ENCODE data around the gene FHIT. TPM values are rescaled to one million over a fixed set of nuclear protein-coding genes. Genes with fewer than 3 reads are reported as not detected.

Gene FHIT
- total and polyA plus RNA-seq, 2 experiments from 2014 or later = 0.22 to 0.90 TPM

DNA sequence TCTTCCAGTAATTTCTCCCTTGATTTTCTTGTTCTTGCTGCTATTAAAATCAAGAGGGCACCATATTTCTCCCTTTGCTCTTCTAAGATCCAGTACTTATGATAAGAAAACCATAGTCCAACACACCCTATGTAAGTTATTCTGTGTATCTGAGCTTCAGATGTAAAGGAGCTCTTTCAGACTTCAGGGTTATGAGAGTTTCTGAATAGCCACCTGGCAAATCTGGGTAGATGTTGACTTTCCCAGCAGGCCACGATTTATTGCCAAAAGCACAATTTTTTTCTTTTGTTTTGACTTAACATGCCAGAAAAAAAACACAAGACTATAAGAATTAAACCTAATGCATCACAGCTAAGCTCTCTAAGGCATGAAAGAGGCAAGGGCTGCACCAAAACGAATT is 1045.0 kb downstream of the FHIT start:
- Histone ChIP-seq H4K20me1 (ENCODE audit: insufficient read depth) (no peaks in the 10 kb centered on the region), H3K27ac (no peak overlapping the region), H3K4me3 (no peak overlapping the region), H3K9me2 (ENCODE audit: insufficient read depth) (no peaks in the 10 kb centered on the region), H3K4me2 (ENCODE audit: unreplicated experiment) (no peak overlapping the region), H3K9ac (no peak overlapping the region), H3K36me3 (ENCODE audit: low read depth) (no peaks in the 10 kb centered on the region), H3K79me2 (ENCODE audit: insufficient read depth) (no peaks in the 10 kb centered on the region), H3K27me3 (replicated peaks; ENCODE audit: insufficient read depth) (no peaks in the 10 kb centered on the region), H3F3A (ENCODE audit: insufficient read depth) (no peaks in the 10 kb centered on the region), H2AFZ (no peak overlapping the region), H3K4me1 (ENCODE audit: insufficient read depth) (no peaks in the 10 kb centered on the region), H3K9me3 (ENCODE audit: low read depth) (no peaks in the 10 kb centered on the region)
- in situ Hi-C loops (cut with MboI) = no loop called here
- no peak for DNase-seq
- WGBS, 2 experiments (ENCODE audit: low coverage in 1 of 2, low lambda C conversion rate in 2 of 2, missing lambda C conversion rate in 2 of 2) = 14 to 21% methylated on average over 2 of the region's 2 CpGs
- no peak for TF ChIP-seq EZH2phosphoT487 (IDR thresholded peaks at IDR 0.05; ENCODE audit: insufficient read depth, low read depth)
- no peak for TF ChIP-seq EZH2 (IDR thresholded peaks at IDR 0.05; ENCODE audit: insufficient read depth, poor library complexity, severe bottlenecking)

DNA sequence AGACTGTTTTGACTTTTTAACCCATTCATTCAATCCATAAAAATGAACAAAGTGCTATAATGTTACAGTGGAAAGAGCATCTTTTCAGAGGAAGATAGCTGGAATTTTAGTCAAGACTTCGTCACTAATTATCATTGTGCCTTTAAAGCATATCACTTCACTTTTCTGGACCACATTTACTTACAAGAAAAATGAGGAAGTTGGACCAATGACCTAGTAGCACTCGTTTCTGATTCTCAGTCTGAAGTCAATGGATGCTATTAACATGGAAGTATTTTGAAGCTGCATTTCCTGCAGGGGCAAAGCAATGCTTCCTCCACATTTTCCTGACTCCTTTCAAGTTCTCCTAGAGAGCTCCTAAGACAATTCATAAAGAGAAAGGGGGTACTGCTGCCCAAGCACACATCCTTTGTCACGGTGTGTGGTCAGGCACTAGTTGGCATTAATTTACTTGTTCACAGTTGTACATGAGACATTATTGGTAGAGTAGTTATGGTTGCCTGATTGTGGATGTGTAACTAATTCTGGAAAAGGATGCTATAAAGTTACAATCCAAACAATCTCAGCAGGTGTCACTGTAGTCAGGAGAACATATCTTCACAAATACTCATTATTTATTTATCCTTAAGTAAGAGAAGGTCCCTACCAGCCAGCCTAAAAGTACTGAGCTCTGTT is 1049.1 kb downstream of the FHIT start:
- H3K4me1 ChIP-seq (ENCODE audit: insufficient read depth) = no peaks in the 10 kb centered on the region
- WGBS, 2 experiments (ENCODE audit: low coverage in 1 of 2, low lambda C conversion rate in 2 of 2, missing lambda C conversion rate in 2 of 2) = 25 to 33% methylated on average over 3 of the region's 3 CpGs

DNA sequence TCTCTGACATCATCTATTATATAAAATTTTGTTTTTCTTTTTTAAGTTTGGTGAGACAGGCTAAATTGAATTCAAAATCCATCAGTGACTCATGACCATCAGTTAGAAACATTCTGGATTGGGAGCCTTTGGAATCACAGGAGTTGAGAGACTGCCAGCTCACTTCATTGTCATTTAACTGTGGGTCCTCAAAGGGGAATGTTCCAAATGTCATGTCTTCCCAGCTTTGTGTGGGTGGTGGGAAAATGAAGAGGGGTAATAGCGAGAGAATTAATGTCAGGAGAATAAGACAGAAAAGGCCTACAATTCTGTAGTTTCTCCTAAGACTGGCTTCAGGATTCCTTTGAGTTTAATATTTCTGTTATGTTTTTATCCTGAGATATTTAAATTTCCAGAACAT is 1051.9 kb downstream of the FHIT start:
- H3K9me3 ChIP-seq (ENCODE audit: low read depth) = no peaks in the 10 kb centered on the region
- H3K4me3 ChIP-seq = no peak overlapping the region
- no peaks in the 10 kb centered on the region for H3K27me3 ChIP-seq (replicated peaks; ENCODE audit: insufficient read depth)
- no peak overlapping the region for H2AFZ ChIP-seq
- H3K27ac ChIP-seq = no peak overlapping the region
- TF ChIP-seq EZH2phosphoT487 (IDR thresholded peaks at IDR 0.05; ENCODE audit: insufficient read depth, low read depth) (no peak), EZH2 (IDR thresholded peaks at IDR 0.05; ENCODE audit: insufficient read depth, poor library complexity, severe bottlenecking) (no peak)
- no peak overlapping the region for H3K4me2 ChIP-seq (ENCODE audit: unreplicated experiment)
- in situ Hi-C loops (cut with MboI) = no loop called here
- no peaks in the 10 kb centered on the region for H3K79me2 ChIP-seq (ENCODE audit: insufficient read depth)
- no peak overlapping the region for H3K9ac ChIP-seq
- H3K4me1 ChIP-seq (ENCODE audit: insufficient read depth) = no peaks in the 10 kb centered on the region
- no peaks in the 10 kb centered on the region for H3K9me2 ChIP-seq (ENCODE audit: insufficient read depth)
- DNase-seq = no peak
- H3K36me3 ChIP-seq (ENCODE audit: low read depth) = no peaks in the 10 kb centered on the region
- H4K20me1 ChIP-seq (ENCODE audit: insufficient read depth) = no peaks in the 10 kb centered on the region
- 0% methylated on average over 1 of the region's 1 CpG for WGBS, 2 experiments (ENCODE audit: low coverage in 1 of 2, low lambda C conversion rate in 2 of 2, missing lambda C conversion rate in 2 of 2)
- H3F3A ChIP-seq (ENCODE audit: insufficient read depth) = no peaks in the 10 kb centered on the region

More for the DNA sequence above, 1049.1 kb downstream of the FHIT start:
- Histone ChIP-seq H3K9ac (no peak overlapping the region), H3K36me3 (ENCODE audit: low read depth) (no peaks in the 10 kb centered on the region), H3K9me3 (ENCODE audit: low read depth) (no peaks in the 10 kb centered on the region), H3K27ac (no peak overlapping the region), H4K20me1 (ENCODE audit: insufficient read depth) (no peaks in the 10 kb centered on the region), H3K4me3 (no peak overlapping the region), H3F3A (ENCODE audit: insufficient read depth) (no peaks in the 10 kb centered on the region), H2AFZ (no peak overlapping the region), H3K9me2 (ENCODE audit: insufficient read depth) (no peaks in the 10 kb centered on the region), H3K27me3 (replicated peaks; ENCODE audit: insufficient read depth) (no peaks in the 10 kb centered on the region), H3K79me2 (ENCODE audit: insufficient read depth) (no peaks in the 10 kb centered on the region), H3K4me2 (ENCODE audit: unreplicated experiment) (no peak overlapping the region)
- no peak for TF ChIP-seq EZH2 (IDR thresholded peaks at IDR 0.05; ENCODE audit: insufficient read depth, poor library complexity, severe bottlenecking)
- no peak for TF ChIP-seq EZH2phosphoT487 (IDR thresholded peaks at IDR 0.05; ENCODE audit: insufficient read depth, low read depth)
- in situ Hi-C loops (cut with MboI) = no loop called here
- DNase-seq = no peak

DNA sequence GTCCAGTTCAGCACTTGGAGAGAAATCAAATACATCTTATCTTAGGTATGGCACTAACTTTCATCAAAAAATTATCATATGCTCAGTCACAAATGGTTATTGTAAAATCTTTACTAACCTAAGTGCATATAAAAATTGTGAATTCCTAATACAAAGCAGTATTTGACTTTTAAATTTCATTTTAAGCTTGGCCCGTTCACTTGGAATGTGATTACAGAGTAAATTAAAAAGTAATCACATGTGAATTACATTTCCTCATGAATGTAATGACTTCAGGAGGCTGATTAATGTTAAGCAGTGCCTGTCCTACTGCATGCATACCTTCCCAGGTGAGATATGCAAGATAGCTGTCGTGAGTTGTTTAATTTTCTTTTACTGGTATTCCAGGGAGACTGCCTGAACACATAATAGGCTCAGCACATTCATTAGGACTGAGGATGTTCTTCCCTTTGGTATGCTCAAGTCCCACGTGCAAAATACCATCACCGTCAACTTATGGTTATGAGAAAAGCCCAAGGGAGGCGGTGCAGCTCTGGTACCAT is 1053.0 kb downstream of the FHIT start:
- Histone ChIP-seq H3K27ac (no peak overlapping the region), H3F3A (ENCODE audit: insufficient read depth) (no peaks in the 10 kb centered on the region), H3K9me3 (ENCODE audit: low read depth) (no peaks in the 10 kb centered on the region), H3K9me2 (ENCODE audit: insufficient read depth) (no peaks in the 10 kb centered on the region), H3K79me2 (ENCODE audit: insufficient read depth) (no peaks in the 10 kb centered on the region), H3K4me3 (no peak overlapping the region), H3K36me3 (ENCODE audit: low read depth) (no peaks in the 10 kb centered on the region), H2AFZ (no peak overlapping the region), H3K4me1 (ENCODE audit: insufficient read depth) (no peaks in the 10 kb centered on the region), H4K20me1 (ENCODE audit: insufficient read depth) (no peaks in the 10 kb centered on the region), H3K9ac (no peak overlapping the region), H3K27me3 (replicated peaks; ENCODE audit: insufficient read depth) (no peaks in the 10 kb centered on the region), H3K4me2 (ENCODE audit: unreplicated experiment) (no peak overlapping the region)
- in situ Hi-C loops (cut with MboI) = no loop called here
- DNase-seq = no peak
- TF ChIP-seq EZH2 (IDR thresholded peaks at IDR 0.05; ENCODE audit: insufficient read depth, poor library complexity, severe bottlenecking) (no peak), EZH2phosphoT487 (IDR thresholded peaks at IDR 0.05; ENCODE audit: insufficient read depth, low read depth) (no peak)
- WGBS, 2 experiments (ENCODE audit: low coverage in 1 of 2, low lambda C conversion rate in 2 of 2, missing lambda C conversion rate in 2 of 2) = 67 to 69% methylated on average over 5 of the region's 5 CpGs

All from GM23248 (cell line).